Testis (tissue), 3 donors: ENCODE results near the gene SORT1. TPM values are rescaled to one million over a fixed set of nuclear protein-coding genes. Genes with fewer than 3 reads are reported as not detected.

Experiments used
- DNase-seq: peaks from one replicate; pipeline ENCODE4 v3.0.0-alpha.2; 2019
- H3K27ac ChIP-seq, 2 donors: fragments of 200-600 bp; sonication (generic); one replicate each; pipeline ENCODE4 v1.5.1; 2019
- H3K27me3 ChIP-seq: fragments of 200-600 bp; sonication (generic); one replicate; pipeline ENCODE4 v1.5.1; 2019
- H3K36me3 ChIP-seq: fragments of 200-600 bp; sonication (generic); one replicate; pipeline ENCODE4 v1.5.1; 2017; ENCODE audit warnings: low read depth; ENCODE audit errors: missing control alignments
- H3K4me1 ChIP-seq: fragments of 200-600 bp; sonication (generic); one replicate; pipeline ENCODE4 v1.5.1; 2019
- H3K4me3 ChIP-seq, 2 donors: fragments of 200-600 bp; sonication (generic); one replicate each; pipeline ENCODE4 v1.5.1; 2017 to 2019
- H3K9me3 ChIP-seq: fragments of 200-600 bp; sonication (generic); one replicate; pipeline ENCODE4 v1.5.1; 2017
- POLR2A ChIP-seq: fragments of 450-650 bp; IDR thresholded peaks from one replicate; pipeline ENCODE4 v1.6.1; 2017; ENCODE audit warnings: antibody characterized with exemption, mild to moderate bottlenecking, moderate library complexity
- WGBS, 2 donors: methylation state at CpG; one replicate each; pipeline ENCODE4 v1.1.5; 2018; 5-methylcytosine and 5-hydroxymethylcytosine counted together
- intact Hi-C: fragments of 100-400 bp; cut with DNase I; formaldehyde crosslinking; loops from one replicate; pipeline ENCODE4 v1.15.1; 2023; ENCODE audit warnings: low total_unique reads
- polyA plus RNA-seq: library from polyadenylated mRNA; stranded (reverse); fragments of 350-450 nt; fragmentation: Illumina TruSeq; extraction: RNeasy Lipid Tissue Mini Kit (QIAGEN cat#74804); gene quantifications from one replicate; pipeline ENCODE4 v1.2.3, GENCODE V29; 2014; ENCODE audit warnings: low read depth, low replicate concordance; ENCODE audit not compliant: insufficient read depth
- total RNA-seq, 2 donors: library from RNA; depleted of rRNA; stranded (reverse); fragments of >200 nt; gene quantifications; one replicate each; pipeline ENCODE4 v1.2.3, GENCODE V29; 2016
- TF ChIP-seq, protein P1 (sequence below), 3 experiments: fragments of 450-650 bp in 2 of 3; fragments of 200-600 bp in 1 of 3; sonication (generic) in 1 of 3; IDR thresholded peaks; one replicate each; pipeline ENCODE4 v1.5.1; 2016 to 2019; ENCODE audit warnings: antibody characterized with exemption in 3 of 3, mild to moderate bottlenecking in 2 of 3, moderate library complexity in 1 of 3

The SORT1 gene
- total and polyA plus RNA-seq, 3 donors from 2014 or later, result 110 to 212 (median 174) TPM

DNA sequence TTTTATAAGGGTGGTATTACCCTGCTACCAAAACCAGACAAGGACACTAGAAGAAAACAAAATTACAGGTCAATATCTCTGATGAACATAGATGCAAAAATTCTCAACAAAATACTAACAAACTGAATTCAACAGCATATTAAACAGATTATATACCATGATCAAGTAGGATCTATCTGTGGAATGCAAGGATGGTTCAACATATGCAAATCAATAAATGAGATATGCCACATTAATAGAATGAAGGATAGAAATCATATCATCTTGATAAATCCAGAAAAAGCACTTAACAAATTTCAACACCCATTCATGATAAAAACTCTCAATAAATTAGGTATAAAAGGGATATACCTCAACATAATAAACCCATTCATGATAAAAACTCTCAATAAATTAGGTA is 66.6 kb downstream of the SORT1 start:
- no peak for DNase-seq
- H3K27me3 ChIP-seq, result no peaks in the 10 kb centered on the region
- H3K4me3 ChIP-seq, result no peak overlapping the region
- no peak overlapping the region for H3K27ac ChIP-seq
- no peaks in the 10 kb centered on the region for H3K9me3 ChIP-seq
- TF ChIP-seq POLR2A, result no peak
- TF ChIP-seq, protein P1, sequence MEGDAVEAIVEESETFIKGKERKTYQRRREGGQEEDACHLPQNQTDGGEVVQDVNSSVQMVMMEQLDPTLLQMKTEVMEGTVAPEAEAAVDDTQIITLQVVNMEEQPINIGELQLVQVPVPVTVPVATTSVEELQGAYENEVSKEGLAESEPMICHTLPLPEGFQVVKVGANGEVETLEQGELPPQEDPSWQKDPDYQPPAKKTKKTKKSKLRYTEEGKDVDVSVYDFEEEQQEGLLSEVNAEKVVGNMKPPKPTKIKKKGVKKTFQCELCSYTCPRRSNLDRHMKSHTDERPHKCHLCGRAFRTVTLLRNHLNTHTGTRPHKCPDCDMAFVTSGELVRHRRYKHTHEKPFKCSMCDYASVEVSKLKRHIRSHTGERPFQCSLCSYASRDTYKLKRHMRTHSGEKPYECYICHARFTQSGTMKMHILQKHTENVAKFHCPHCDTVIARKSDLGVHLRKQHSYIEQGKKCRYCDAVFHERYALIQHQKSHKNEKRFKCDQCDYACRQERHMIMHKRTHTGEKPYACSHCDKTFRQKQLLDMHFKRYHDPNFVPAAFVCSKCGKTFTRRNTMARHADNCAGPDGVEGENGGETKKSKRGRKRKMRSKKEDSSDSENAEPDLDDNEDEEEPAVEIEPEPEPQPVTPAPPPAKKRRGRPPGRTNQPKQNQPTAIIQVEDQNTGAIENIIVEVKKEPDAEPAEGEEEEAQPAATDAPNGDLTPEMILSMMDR (IDR thresholded peaks at IDR 0.05), result no peak
- no peaks in the 10 kb centered on the region for H3K36me3 ChIP-seq
- intact Hi-C loops, result no loop called here
- H3K4me1 ChIP-seq, result peaks cover 11% of the 10 kb centered on the region

DNA sequence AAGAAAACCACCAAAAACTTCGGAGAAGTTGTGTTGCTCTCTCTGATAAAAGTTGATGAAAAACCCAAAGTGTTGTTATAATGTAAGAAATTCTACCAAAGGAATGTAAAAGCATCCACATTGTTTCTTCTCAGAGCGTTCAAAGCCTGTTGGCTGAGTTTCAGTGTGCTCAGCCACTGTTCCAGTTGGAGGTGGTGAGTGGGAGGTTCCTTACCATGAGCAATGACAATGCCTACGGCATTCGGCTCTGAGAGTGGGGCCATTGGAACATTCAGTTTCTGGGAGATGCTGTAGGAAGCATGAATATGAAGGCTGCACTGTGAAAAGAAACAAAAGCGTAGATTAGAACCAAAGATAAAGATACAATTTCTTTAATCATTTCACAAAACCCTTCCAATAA is 70.4 kb downstream of the SORT1 start:
- DNase-seq, result peak; percentile 86
- H3K27ac ChIP-seq, result peak overlapping the region in 1 of 2 donors; percentile 26
- H3K4me1 ChIP-seq, result peaks cover 11% of the 10 kb centered on the region
- WGBS, 2 donors, result 47 to 57% methylated on average over 5 of the region's 5 CpGs
- intact Hi-C loops, result no loop called here
- no peak overlapping the region for H3K4me3 ChIP-seq
- no peaks in the 10 kb centered on the region for H3K27me3 ChIP-seq
- TF ChIP-seq, protein P1 (IDR thresholded peaks at IDR 0.05), result no peak
- no peak for TF ChIP-seq POLR2A
- H3K36me3 ChIP-seq, result no peaks in the 10 kb centered on the region
- H3K9me3 ChIP-seq, result no peaks in the 10 kb centered on the region

DNA sequence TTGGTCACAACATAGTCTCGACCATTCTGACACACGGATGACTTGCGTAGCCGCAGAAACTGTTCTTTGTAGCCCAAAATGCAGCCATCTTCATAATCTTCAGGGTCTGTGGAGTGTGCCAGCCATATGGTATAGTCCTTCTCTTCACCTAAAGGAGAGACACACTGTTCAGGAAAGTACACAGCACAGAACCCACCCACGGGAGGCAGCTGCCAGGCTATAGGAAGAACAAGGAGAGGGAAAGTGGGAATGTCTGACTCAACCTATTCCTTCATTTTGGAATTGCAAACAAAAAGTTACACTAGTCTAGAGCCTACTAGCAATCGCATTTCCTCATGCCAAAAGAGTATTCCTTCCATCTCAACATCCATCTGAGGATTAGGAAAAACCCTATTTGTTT is 74.7 kb downstream of the SORT1 start:
- Histone ChIP-seq H3K36me3 (no peaks in the 10 kb centered on the region), H3K4me3 (no peak overlapping the region), H3K27me3 (no peaks in the 10 kb centered on the region), H3K27ac (no peak overlapping the region), H3K4me1 (peaks cover 11% of the 10 kb centered on the region), H3K9me3 (no peaks in the 10 kb centered on the region)
- WGBS, 2 donors, result 95 to 97% methylated on average over 6 of the region's 6 CpGs
- no peak for TF ChIP-seq POLR2A
- TF ChIP-seq, protein P1 (IDR thresholded peaks at IDR 0.05), result no peak
- DNase-seq, result peak; percentile 7
- intact Hi-C loops, result no loop called here

DNA sequence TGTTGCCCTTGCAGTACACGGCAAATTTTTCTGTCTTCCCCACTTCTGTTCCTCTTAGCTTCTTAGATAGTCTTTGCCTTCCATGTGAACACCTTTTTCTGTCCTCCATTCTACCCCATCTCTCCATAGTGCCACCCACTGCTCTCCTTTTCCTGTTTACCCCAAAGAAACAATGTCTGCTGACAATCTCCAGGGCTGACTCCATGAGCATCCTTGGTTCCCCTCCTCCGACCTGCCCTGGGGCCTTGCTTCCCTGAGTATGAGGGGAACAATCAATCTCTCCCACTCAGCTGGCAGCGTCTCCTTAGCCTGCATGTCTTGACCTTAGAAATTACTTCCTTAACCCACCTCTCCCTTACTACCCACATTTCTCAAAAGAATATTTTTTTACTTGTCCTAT is 78.6 kb downstream of the SORT1 start:
- Histone ChIP-seq H3K36me3 (no peaks in the 10 kb centered on the region), H3K9me3 (no peaks in the 10 kb centered on the region), H3K27me3 (no peaks in the 10 kb centered on the region), H3K4me3 (no peak overlapping the region), H3K4me1 (peaks cover under 1% of the 10 kb centered on the region), H3K27ac (no peak overlapping the region)
- DNase-seq, result peak; percentile 0
- TF ChIP-seq POLR2A, result no peak
- TF ChIP-seq, protein P1 (IDR thresholded peaks at IDR 0.05), result no peak
- intact Hi-C loops, result no loop called here
- 87 to 92% methylated on average over 3 of the region's 3 CpGs for WGBS, 2 donors

DNA sequence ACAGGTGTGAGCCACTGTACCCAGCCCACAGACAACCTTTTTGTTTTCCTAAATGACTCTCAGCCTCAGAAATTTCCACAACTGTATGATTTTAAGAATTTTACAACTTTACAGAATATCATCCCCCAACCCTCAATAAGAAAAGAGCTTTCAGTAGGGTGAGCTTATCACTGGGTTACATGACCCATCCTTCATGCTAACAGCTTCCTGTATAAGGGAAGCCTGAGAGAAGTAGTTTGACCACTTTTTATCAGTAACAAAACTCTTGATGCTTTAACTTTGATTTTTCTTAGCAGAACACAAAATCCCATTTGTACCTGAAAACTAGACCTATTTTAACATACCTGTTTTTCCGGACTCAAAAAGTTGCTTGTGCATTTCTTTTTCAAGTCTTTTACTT is 81.2 kb downstream of the SORT1 start:
- H3K4me1 ChIP-seq, result peaks cover 23% of the 10 kb centered on the region
- intact Hi-C loops, result no loop called here
- no peaks in the 10 kb centered on the region for H3K9me3 ChIP-seq
- no peak overlapping the region for H3K4me3 ChIP-seq
- no peak for DNase-seq
- no peak overlapping the region for H3K27ac ChIP-seq
- 91 to 100% methylated on average over 1 of the region's 1 CpG for WGBS, 2 donors
- TF ChIP-seq, protein P1 (IDR thresholded peaks at IDR 0.05), result no peak
- no peak for TF ChIP-seq POLR2A
- no peaks in the 10 kb centered on the region for H3K27me3 ChIP-seq
- no peaks in the 10 kb centered on the region for H3K36me3 ChIP-seq
